Activated CD4-positive, alpha-beta T cell treated with anti-CD3 and anti-CD28 coated beads for 24 hours (primary cell): ENCODE results near the gene PRG3.

Experiments
- DNase-seq, 2 donors: peaks; one replicate each; pipeline ENCODE4 v3.0.0-alpha.2; 2020; ENCODE audit warnings: low read depth in 2 of 2

Gene PRG3

DNA sequence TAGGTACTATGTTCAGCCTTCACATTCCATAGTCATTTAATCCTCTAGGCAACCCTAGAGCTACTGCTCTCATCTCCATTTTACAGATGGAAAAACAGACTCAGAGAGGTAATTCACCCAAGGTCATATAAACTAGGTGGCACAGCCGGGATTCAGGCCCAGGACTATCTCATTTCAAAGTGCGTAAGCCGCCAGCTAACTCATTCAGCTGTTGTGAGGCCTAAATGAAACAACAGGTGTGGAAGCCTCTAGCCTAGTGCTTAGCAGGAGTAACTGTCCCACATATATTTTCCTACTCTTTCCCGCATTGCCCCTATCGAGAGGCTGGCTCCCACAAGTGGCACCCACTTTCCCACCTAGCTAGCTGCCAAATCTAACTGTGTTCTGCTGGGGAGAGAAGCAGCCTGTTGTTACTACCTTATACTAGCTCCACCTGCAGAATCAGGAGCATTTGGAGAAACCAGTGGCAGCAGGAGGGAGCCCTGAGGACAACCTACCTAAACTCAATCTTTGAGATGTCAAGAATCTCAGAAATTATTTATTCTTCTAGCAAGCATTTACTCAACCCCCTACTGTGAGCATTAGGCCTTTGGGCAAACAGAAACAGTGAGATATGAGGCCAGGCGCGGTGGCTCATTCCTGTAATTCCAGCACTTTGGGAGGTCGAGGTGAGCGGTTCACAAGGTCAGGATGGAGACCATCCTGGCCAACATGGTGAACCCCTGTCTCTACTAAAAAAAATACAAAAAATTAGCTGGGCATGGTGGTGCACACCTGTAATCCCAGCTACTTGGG lies 20.9 kb downstream of the PRG3 start:
- DNase-seq = no peak

- DNase-seq = no peak
These were observed 21.6 kb downstream of the PRG3 start for GRCh38 chr11:57359396-57359795.

DNA sequence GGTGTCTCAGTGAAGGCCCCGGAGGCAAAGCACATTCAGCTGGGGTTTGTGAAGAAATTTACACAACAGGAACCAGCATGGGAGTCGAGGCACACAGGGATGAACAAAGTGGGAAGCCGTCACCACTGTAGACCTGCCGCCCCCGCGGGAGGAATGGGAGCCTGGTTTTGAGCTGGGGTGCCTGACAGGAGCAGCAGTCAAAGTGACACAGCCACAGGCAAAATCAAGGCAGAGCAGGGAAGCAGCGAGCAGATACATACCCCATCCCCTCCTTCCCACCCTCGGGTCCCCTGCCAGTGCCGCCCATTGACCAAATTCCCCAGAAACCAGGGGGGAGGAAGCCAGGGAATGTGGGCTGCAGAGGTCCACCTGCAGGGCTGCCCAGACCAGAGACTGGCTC lies 22.0 kb downstream of the PRG3 start:
- no peak for DNase-seq

- DNase-seq = no peak
These were observed 22.4 kb downstream of the PRG3 start for GRCh38 chr11:57358543-57358961.

- DNase-seq = no peak
These were observed 23.1 kb downstream of the PRG3 start for GRCh38 chr11:57357856-57358255.

DNA sequence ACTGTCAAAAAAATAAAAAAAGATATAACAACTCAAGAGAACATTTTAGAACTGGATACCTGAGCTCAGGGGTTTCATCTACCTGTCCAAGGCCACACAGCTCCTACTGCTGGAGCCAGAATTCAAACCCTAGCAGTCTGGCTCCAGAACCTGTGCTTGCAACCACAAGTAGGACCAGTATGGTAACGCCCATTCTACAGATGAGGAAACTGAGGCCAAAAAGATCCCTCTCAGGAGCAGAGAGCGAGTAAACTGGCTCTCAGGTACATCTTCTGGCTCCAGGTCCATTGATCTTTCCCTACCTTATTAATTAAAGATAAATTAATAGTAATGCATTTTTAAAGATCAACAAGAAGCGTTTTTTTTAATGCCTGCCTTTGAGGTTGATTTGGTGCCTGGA lies 23.6 kb downstream of the PRG3 start:
- DNase-seq = no peak

GRCh38 chr11:57356268-57356667 lies 24.7 kb downstream of the PRG3 start:
- DNase-seq = no peak

DNA sequence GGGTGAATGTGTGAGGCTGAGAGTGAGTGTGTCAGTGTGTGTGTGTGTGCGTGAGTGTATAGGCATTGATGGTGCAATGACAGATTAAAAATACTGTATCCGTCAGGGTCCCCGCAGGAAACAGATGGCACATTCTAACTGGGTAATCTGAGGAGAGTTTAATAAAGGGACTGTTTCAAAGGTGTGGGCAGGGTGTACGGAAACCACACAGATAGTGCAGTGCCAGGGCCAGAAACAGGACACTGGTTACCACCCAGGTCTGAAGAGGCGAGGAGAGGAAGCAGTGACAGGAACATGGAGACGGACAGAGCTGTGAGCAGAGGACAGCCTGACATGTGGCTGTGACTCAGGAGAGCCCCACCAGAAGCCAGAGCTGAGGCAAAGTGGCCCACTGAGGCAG lies 26.3 kb downstream of the PRG3 start:
- no peak for DNase-seq

DNA sequence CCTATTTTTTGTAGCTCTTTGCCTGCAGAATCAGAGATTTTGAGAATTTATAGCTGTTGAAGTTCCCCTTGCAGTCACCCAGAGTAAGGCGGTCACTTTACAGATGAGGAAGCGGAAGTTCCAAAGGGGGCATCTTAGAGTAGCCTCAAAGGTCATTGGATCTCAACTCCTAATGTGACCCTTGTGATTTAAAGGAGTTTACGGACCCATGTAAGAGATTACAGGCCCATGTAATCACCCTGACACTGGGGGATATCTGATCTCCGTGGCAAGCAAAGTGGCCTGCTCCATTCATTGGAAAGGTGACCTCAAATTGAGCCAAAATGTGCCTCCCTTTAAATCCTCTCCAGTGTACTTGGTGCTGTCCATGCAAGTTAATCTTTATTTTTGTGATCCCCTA lies 27.1 kb downstream of the PRG3 start:
- DNase-seq = no peak

GRCh38 chr11:57353446-57353845 lies 27.5 kb downstream of the PRG3 start:
- no peak for DNase-seq

DNA sequence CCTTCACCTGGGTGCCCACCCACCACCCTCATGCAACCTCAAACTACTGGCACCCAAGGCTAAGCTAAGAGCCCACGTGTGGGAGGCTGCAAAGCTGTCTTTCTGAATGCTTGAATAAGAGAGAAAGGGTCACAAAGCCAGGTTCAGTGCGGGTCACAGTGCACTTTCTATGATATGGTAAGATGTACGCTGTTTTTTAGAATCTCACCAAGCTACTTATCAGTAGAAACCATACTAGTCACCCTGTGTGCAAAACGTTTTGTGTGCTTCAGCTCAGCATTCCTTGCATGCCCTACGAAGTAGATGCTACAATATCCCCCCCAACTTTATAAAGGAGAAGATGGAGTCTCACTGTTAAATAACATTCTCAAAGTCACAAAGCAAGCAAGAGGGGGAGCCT lies 27.9 kb downstream of the PRG3 start:
- DNase-seq = no peak

GRCh38 chr11:57349491-57350274 lies 31.3 kb downstream of the PRG3 start:
- DNase-seq = peak; percentile 53 to 59

- no peak for DNase-seq
These were observed 32.2 kb downstream of the PRG3 start for GRCh38 chr11:57348636-57349313.

GRCh38 chr11:57348052-57348451 lies 32.9 kb downstream of the PRG3 start:
- DNase-seq = no peak

- no peak for DNase-seq
These were observed 33.6 kb downstream of the PRG3 start for GRCh38 chr11:57347336-57347735.

DNA sequence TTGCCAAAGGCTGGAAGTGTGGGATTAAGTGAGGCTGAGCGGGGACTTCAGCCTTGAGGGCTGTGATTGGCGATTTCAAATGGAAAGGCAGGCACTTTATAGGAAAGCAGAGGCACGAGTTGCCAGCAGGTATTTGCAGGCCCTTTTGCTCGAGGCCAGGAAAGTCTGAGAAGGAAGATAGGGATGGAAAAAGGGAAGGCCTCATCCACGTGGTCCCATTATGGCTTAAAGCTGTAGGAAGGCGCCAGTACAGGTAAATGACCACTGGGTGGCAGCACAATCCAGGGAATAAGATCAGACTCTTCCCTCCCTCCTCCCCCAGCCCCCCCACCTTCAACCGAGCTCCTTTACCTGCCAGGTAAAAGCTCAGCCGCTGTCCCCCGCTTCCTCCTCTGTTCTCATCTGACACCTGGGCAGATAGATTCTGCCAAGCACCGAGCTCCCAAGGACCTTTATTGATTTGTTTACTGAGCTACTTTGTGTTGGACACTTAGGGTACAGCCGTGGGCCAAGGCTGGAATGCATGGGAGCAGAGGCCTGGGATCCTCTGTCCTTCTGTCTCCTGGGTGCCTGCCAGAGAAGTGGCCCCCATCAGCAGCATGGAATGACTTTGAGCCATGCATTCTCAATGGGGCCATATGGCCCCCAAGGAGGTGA lies 35.3 kb downstream of the PRG3 start:
- DNase-seq = peak; percentile 59 to 64

DNA sequence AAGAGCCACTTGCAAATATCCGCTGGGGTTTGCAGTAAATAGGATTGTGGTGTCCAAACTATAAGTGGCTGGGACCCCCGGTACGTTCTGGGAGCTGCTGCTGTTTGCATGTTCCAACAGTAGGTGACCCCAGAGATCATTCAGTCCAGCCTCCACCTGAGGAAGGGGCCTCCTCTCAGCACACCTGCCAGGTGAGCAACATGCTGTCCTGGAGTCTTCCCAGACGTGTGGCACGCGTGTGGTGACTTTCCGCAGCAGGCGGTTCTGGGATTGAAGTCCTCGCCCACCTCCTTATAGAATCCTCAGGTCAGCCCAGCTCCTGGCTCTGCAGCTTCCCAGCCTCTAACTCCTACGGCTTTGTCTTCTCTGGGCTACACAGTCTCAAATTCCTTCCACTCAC lies 36.1 kb downstream of the PRG3 start:
- DNase-seq = no peak

DNA sequence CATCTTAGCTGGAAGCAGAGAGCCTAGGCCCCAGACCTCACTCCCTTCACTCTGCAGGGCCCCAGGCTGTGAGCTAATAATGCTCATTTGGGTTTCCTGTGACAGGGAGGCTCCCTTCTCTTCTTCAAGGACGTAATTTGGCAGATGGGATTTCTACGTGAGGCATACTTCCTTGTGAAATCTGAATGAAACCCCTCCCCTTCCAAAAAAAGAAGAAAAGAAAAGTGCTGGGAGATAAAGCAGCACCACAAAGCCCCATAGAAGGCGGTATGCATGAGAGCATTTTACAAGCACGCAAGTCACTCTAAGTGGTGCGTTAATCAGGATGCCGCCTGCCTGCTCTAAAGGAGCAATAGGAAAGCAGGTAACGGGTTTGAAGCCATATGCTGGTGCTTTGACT lies 37.1 kb downstream of the PRG3 start:
- no peak for DNase-seq

DNA sequence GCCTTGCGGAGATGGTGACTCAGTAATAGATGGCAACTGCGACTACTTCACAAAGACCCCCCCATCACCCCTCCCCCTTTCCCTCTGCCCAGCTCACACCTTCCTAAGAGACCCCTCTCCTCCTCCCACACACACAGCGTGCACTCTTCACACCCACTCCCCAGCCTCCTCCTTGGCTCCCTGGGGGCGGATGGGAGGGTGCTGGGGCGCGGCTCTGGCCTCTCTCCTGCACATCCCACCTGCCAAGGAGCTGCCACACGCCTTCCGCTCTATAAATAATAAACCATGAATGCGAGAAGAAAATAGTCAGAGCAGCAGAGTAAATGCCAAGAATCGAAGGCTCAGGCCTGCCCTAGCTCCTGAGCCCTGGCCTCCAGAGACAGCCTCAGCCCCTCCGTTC lies 38.2 kb downstream of the PRG3 start:
- DNase-seq = no peak

DNA sequence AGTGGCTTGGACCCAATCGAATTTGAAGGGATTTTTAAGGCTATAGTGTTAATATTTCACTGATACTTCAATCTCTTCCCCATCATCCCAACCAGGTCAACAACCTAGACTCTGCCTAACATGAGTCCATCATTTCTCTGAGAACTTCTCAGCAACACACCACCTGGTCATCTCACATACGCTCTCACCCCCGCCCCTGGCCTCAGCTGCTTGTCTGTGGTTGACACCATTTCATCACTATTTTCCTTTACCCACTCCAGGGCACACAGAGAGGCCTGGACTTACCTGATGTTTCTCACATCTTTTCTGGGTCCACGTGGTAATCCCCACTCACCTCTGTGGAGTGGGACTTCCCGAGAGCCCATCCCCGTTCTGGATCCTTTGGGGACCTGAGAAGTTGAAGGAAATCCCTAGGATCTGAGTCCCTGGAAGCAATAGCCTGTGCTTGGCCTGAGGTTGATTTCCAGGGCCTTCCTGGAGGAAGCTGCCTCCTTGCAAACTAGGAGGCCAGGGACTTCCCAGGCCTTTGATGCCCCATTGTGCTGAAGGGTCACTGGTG lies 39.6 kb downstream of the PRG3 start:
- DNase-seq = no peak

DNA sequence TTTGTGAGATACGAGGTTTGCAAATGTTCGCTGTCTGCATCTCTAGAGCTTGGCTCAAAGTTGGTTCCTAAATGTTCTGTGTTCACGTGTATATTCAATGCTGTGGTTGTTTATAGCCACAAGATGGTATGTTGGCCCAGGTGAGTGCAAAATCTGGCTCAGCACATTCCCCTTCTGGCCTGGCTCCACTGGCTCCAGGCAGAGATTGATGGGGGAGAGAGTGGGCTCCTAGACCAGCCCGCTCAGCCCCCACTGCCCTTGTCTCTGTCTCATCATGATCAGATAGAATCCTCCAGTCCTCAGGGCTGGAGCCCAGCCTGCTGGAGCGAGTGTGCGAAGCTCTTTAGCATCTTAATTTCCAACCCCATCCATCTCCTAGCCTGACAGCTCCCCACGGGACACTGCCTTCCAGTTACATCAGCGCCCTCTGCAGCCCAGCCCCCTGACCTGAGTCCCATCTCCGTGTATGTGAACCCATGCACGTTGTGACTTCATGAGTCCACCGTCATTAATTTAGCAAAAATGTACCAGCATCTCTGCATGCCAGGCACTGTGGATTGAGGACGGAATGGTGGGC lies 40.8 kb downstream of the PRG3 start:
- no peak for DNase-seq
